H7 (cell line): Measurements from ENCODE around the gene HIPK4. TPM values are rescaled to one million over a fixed set of nuclear protein-coding genes. Genes with fewer than 3 reads are reported as not detected.

Experiments
- DNase-seq: peaks from one replicate; pipeline ENCODE4 v3.0.0; 2012
- H3K27me3 ChIP-seq: 2 replicates; pipeline ENCODE4 v1.6.0; 2011; ENCODE audit warnings: mild to moderate bottlenecking, low read length; ENCODE audit not compliant: control insufficient read depth, insufficient read depth
- H3K36me3 ChIP-seq: replicated peaks from 2 replicates; pipeline ENCODE4 v1.5.1; 2011; ENCODE audit warnings: low read length; ENCODE audit not compliant: control insufficient read depth, insufficient read depth
- H3K4me3 ChIP-seq: 2 replicates; pipeline ENCODE4 v1.5.1; 2011; ENCODE audit warnings: low read depth, mild to moderate bottlenecking, control low read depth, low read length, moderate library complexity; ENCODE audit not compliant: insufficient read depth
- total RNA-seq: library from RNA; depleted of rRNA; stranded (reverse); fragments of >200 nt; shearing (Covaris generic); gene quantifications from 2 replicates; pipeline ENCODE4 v1.2.3, GENCODE V29; 2014

Gene HIPK4
- total RNA-seq, 1 experiment from 2014 or later, result 0.24 TPM

- no peaks in the 10 kb centered on the region for H3K36me3 ChIP-seq
- DNase-seq, result peak; percentile 97
- no peaks in the 10 kb centered on the region for H3K27me3 ChIP-seq
- H3K4me3 ChIP-seq, result peak overlapping the region; percentile 65
Measured at GRCh38 chr19:40420766-40421765, 31.1 kb upstream of the HIPK4 start.

GRCh38 chr19:40420451-40420765 lies 30.4 kb upstream of the HIPK4 start:
- Histone ChIP-seq H3K4me3 (peak overlapping the region; percentile 65), H3K36me3 (no peaks in the 10 kb centered on the region), H3K27me3 (no peaks in the 10 kb centered on the region)
- no peak for DNase-seq

- Histone ChIP-seq H3K36me3 (no peaks in the 10 kb centered on the region), H3K27me3 (no peaks in the 10 kb centered on the region), H3K4me3 (no peak overlapping the region)
- no peak for DNase-seq
Measured at GRCh38 chr19:40419780-40420179, 29.8 kb upstream of the HIPK4 start.

- Histone ChIP-seq H3K36me3 (no peaks in the 10 kb centered on the region), H3K4me3 (no peak overlapping the region), H3K27me3 (no peaks in the 10 kb centered on the region)
- DNase-seq, result peak; percentile 26
Measured at GRCh38 chr19:40419066-40419612, 29.2 kb upstream of the HIPK4 start.

- no peak for DNase-seq
- H3K27me3 ChIP-seq, result no peaks in the 10 kb centered on the region
- no peak overlapping the region for H3K4me3 ChIP-seq
- no peaks in the 10 kb centered on the region for H3K36me3 ChIP-seq
Measured at GRCh38 chr19:40418040-40418439, 28.1 kb upstream of the HIPK4 start.

- no peak for DNase-seq
- H3K36me3 ChIP-seq, result no peaks in the 10 kb centered on the region
- no peak overlapping the region for H3K4me3 ChIP-seq
- no peaks in the 10 kb centered on the region for H3K27me3 ChIP-seq
Measured at GRCh38 chr19:40417643-40417981, 27.6 kb upstream of the HIPK4 start.

GRCh38 chr19:40416918-40417642 lies 27.1 kb upstream of the HIPK4 start:
- Histone ChIP-seq H3K4me3 (no peak overlapping the region), H3K36me3 (no peaks in the 10 kb centered on the region), H3K27me3 (no peaks in the 10 kb centered on the region)
- DNase-seq, result peak; percentile 41

- Histone ChIP-seq H3K4me3 (no peak overlapping the region), H3K36me3 (no peaks in the 10 kb centered on the region), H3K27me3 (no peaks in the 10 kb centered on the region)
- DNase-seq, result no peak
Measured at GRCh38 chr19:40415768-40416167, 25.8 kb upstream of the HIPK4 start.

- Histone ChIP-seq H3K27me3 (no peaks in the 10 kb centered on the region), H3K4me3 (no peak overlapping the region), H3K36me3 (no peaks in the 10 kb centered on the region)
- peak; percentile 52 for DNase-seq
Measured at GRCh38 chr19:40414542-40415535, 24.9 kb upstream of the HIPK4 start.

GRCh38 chr19:40413291-40413845 lies 23.4 kb upstream of the HIPK4 start, which contains the start of gene PRX:
Gene PRX (minus strand): TSS chr19:40413378. CDS start chr19:40407932, 5,446 bp downstream.
- peak; percentile 98 for DNase-seq
- H3K27me3 ChIP-seq, result no peaks in the 10 kb centered on the region
- H3K36me3 ChIP-seq, result no peaks in the 10 kb centered on the region
- H3K4me3 ChIP-seq, result peak within 1 kb of the TSS; percentile 16

GRCh38 chr19:40412866-40413265 lies 22.9 kb upstream of the HIPK4 start:
- Histone ChIP-seq H3K36me3 (no peaks in the 10 kb centered on the region), H3K4me3 (no peak overlapping the region; the same call in 1 of the 2 replicates), H3K27me3 (no peaks in the 10 kb centered on the region)
- peak; percentile 6 for DNase-seq

GRCh38 chr19:40411958-40412499 lies 22.0 kb upstream of the HIPK4 start:
- DNase-seq, result peak; percentile 45
- Histone ChIP-seq H3K4me3 (no peak overlapping the region), H3K27me3 (no peaks in the 10 kb centered on the region), H3K36me3 (no peaks in the 10 kb centered on the region)

- Histone ChIP-seq H3K4me3 (no peak overlapping the region), H3K36me3 (no peaks in the 10 kb centered on the region), H3K27me3 (no peaks in the 10 kb centered on the region)
- peak; percentile 50 for DNase-seq
Measured at GRCh38 chr19:40411125-40411842, 21.3 kb upstream of the HIPK4 start.
